ENCODE results near the gene ZNRF4.

ZNRF4 gene

DNA sequence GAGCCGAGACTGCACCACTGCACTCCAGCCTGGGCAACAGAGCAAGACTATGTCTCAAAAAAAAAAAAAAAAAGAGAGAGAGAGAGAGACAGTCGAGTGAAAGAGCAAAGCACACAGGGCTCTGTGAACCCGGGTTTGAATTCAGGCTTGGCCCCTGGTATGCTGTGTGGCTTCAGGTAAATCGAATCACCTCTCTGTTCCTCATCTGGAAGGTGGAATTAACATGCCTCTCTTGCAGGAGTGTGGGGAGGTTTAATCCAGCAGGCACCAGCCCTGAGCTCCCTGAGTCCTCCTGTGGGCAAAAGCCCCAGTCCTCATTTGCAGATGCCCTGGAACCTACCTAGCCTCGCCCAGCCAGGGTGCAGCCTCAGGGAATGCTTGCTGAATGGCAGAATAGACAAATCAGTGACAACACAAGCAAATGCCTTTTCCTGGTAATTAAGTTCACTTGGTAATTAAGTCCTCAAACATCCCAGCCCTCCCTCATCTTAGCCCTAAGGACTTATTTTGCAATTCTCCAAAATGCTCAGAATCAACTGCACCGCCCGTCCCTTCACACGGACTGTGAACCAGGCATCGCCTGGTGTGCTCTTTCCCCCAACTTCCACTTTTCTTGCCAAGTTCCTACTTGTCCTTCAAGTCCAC lies 4.6 kb upstream of the ZNRF4 start:
- TF ChIP-seq, protein P1, sequence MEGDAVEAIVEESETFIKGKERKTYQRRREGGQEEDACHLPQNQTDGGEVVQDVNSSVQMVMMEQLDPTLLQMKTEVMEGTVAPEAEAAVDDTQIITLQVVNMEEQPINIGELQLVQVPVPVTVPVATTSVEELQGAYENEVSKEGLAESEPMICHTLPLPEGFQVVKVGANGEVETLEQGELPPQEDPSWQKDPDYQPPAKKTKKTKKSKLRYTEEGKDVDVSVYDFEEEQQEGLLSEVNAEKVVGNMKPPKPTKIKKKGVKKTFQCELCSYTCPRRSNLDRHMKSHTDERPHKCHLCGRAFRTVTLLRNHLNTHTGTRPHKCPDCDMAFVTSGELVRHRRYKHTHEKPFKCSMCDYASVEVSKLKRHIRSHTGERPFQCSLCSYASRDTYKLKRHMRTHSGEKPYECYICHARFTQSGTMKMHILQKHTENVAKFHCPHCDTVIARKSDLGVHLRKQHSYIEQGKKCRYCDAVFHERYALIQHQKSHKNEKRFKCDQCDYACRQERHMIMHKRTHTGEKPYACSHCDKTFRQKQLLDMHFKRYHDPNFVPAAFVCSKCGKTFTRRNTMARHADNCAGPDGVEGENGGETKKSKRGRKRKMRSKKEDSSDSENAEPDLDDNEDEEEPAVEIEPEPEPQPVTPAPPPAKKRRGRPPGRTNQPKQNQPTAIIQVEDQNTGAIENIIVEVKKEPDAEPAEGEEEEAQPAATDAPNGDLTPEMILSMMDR (IDR thresholded peaks at IDR 0.05): no peak
- Histone ChIP-seq H3K36me3 (no peaks in the 10 kb centered on the region), H3K4me1 (no peaks in the 10 kb centered on the region), H3K9me3 (no peaks in the 10 kb centered on the region), H3K27me3 (peaks cover 0 to 80% of the 10 kb centered on the region in 2 donors), H3K4me3 (no peak overlapping the region), H3K27ac (no peak overlapping the region)
- no peak for DNase-seq
- intact Hi-C loops (cut with DNase I; ENCODE audit: low total_unique reads): no loop called here

GRCh38 chr19:5451494-5451893 lies 3.7 kb upstream of the ZNRF4 start:
- Histone ChIP-seq H3K9me3 (no peaks in the 10 kb centered on the region), H3K27ac (no peak overlapping the region), H3K36me3 (no peaks in the 10 kb centered on the region), H3K4me1 (no peaks in the 10 kb centered on the region), H3K4me3 (no peak overlapping the region), H3K27me3 (peaks cover 0 to 83% of the 10 kb centered on the region in 2 donors)
- no peak for DNase-seq
- intact Hi-C loops (cut with DNase I; ENCODE audit: low total_unique reads): no loop called here
- TF ChIP-seq, protein P1 (IDR thresholded peaks at IDR 0.05): no peak

DNA sequence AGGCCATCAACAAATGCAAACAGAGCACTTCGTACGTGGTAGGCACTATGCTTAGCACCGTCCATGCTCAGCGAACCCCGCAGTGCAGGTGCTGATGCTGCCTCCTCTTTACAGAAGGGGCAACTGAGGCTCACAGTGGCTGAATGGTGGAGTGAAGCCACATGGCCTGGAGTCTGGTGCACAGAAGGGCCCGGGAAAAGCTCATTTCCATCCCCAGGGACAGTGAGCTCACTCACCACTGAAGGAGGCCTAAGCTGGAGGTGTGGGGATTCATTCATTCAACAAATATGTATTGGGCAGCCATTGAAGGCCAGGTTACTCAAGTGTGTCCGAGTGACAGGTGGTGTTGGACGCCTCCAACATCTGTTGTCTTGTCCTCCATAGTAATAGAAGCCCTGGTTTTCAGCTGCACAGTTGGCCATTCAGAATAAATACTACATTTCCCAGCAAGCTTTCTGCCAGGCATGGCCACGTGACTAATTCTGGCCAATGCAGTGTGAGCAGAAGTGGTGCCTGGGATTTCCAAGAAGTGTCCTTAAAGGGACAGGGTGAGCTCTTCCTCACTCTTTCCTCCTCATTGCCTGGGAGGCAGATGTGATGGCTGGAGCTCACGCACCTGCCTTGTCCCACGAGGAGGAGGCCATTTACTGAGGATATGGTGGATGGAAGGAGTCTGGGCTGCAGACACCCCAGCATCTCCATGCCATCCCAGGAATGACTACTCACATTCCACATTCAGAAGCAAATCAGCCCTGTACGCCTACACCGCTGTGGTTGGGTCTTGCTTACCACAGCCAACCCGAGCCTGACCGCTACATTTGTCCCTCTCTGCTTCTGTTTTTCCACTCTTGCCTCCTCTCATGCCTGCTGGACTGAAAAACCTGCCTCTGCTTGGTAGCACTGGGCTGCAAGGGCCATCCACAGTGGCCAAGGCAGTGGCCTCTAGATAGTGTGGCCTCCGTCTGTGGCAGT lies 2.3 kb upstream of the ZNRF4 start:
- peaks cover 0 to 83% of the 10 kb centered on the region in 2 donors for H3K27me3 ChIP-seq
- TF ChIP-seq, protein P1 (IDR thresholded peaks at IDR 0.05): no peak
- H3K4me1 ChIP-seq: no peaks in the 10 kb centered on the region
- no peak overlapping the region for H3K4me3 ChIP-seq
- H3K27ac ChIP-seq: no peak overlapping the region
- H3K9me3 ChIP-seq: no peaks in the 10 kb centered on the region
- intact Hi-C loops (cut with DNase I; ENCODE audit: low total_unique reads): no loop called here
- H3K36me3 ChIP-seq: no peaks in the 10 kb centered on the region
- no peak for DNase-seq

DNA sequence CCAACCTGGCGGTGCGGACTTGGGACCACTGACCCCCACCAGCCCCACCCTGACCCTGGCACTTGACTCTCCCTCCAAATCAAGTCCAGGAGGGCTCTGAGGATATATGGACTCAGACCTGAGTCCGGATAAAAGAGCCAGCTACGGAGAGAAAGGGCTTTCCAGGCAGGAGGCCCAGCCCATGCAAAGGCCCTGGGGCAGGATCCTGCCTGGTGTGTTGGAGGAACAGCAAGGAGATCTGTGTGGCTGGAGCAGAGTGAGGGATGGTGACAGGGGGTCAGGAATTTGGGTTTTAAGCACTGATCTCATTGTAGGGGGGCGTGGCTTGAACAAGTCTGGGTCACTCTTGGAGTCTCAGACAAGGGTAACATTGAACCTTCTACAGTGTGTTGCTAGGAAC lies 474 bp upstream of the ZNRF4 start:
- Histone ChIP-seq H3K27me3 (peaks cover 0 to 73% of the 10 kb centered on the region in 2 donors), H3K9me3 (no peaks in the 10 kb centered on the region), H3K4me3 (no peak overlapping the region), H3K36me3 (no peaks in the 10 kb centered on the region), H3K4me1 (no peaks in the 10 kb centered on the region), H3K27ac (no peak overlapping the region)
- DNase-seq: no peak
- TF ChIP-seq, protein P1 (IDR thresholded peaks at IDR 0.05): no peak
- intact Hi-C loops (cut with DNase I; ENCODE audit: low total_unique reads): no loop called here

DNA sequence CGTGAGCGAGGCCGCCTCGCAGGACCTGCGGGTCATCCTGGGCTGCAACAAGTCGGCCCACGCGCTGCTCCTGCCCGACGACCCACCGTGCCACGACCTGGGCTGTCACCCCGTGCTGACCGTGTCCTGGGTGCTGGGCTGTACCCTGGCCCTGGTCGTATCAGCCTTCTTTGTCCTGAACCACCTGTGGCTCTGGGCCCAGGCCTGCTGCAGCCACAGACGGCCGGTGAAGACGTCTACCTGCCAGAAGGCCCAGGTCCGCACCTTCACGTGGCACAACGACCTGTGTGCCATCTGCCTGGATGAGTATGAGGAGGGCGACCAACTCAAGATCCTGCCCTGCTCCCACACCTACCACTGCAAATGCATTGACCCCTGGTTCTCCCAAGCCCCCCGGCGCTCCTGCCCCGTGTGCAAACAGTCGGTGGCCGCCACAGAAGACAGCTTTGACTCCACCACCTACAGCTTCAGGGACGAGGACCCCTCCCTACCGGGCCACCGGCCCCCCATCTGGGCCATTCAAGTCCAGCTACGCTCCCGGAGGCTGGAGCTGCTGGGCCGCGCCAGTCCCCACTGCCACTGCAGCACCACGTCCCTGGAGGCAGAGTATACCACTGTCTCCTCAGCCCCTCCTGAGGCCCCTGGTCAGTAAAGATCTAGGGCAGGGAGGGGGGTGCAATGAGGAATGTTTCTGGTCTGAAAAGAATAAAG lies 1.1 kb downstream of the ZNRF4 start:
- Histone ChIP-seq H3K4me1 (no peaks in the 10 kb centered on the region), H3K27me3 (peaks cover 0 to 66% of the 10 kb centered on the region in 2 donors), H3K36me3 (no peaks in the 10 kb centered on the region), H3K4me3 (no peak overlapping the region), H3K9me3 (no peaks in the 10 kb centered on the region), H3K27ac (no peak overlapping the region)
- intact Hi-C loops (cut with DNase I; ENCODE audit: low total_unique reads): no loop called here
- TF ChIP-seq, protein P1 (IDR thresholded peaks at IDR 0.05): no peak
- DNase-seq: no peak

All from tibial artery (tissue), 4 donors.